Measurements from ENCODE around the gene SKA1. TPM values are rescaled to one million over a fixed set of nuclear protein-coding genes. Genes with fewer than 3 reads are reported as not detected.

SKA1 gene
- total and polyA plus RNA-seq, 2 donors (not counting 1 experiment from before 2014, with no cell fraction given), result 4.2 to 4.6 TPM

DNA sequence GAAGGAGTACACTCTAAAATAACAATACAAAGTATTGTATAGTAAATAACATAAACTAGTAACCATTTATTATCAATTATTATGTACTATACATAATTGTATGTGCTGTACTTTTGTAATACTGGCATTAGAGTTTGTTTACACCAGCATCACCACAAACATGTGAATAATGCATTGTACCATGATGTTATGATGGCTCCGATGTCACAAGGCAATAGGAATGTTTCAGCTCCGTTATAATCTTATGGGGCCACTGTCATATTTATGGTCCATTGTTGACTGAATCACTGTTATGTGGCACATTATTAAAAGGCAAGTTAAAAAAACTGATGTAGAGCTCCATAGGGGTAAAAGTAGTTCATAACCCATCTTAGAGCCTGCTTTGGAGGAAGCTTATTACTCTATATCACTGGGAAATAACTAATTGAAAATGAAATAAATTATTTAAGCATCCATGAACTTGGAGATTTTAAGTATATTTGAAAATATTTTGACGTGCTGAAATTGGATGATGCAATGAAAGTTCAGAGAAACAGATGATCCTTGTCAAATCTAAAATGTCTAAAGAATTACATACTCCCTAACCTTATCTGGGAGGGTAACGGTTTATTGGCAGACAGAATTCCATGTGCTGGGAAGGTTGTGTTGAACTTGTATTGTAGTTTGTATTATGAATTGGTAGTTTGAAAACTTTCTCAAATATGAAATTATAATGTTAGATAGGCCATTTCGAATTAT is 2.4 kb downstream of the SKA1 start:
- Histone ChIP-seq H3K4me2 (ENCODE audit: extremely low read depth, insufficient read depth, low read length) (peak overlapping the region; percentile 3), H3K27ac (ENCODE audit: insufficient read depth, low read length) (no peak overlapping the region)

DNA sequence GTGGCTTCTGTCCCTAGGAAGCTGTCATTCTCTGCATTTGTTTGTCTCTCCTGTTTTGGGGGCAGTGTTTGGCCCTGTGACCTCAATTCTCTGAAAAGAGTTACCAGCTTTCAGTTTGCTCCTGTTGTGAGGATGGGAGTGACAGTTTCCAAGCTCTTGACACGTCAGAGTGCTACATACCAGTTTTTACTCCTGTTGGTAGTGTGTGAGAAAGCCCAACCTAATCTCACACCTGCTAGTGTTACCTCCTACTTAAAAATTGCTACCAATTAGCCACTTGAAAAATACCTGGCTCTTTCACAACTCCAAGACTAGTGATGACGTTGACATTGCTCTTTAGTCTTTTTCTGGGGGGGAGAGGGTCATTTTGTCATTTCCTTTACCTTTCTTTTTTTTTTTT is 14.1 kb downstream of the SKA1 start:
- no peaks in the 10 kb centered on the region for H4K20me1 ChIP-seq (ENCODE audit: control insufficient read depth, extremely low read depth, insufficient read depth, low read length)
- no peak overlapping the region for H3K4me2 ChIP-seq (ENCODE audit: extremely low read depth, insufficient read depth, low read length)
- DNase-seq (ENCODE audit: low read depth in 2 of 2), result no peak
- H3K27ac ChIP-seq (ENCODE audit: insufficient read depth, low read length), result no peak overlapping the region
- no peaks in the 10 kb centered on the region for H3K27me3 ChIP-seq (ENCODE audit: control insufficient read depth, insufficient read depth, low read length)
- no peak overlapping the region for H3K9ac ChIP-seq (ENCODE audit: insufficient read depth, low read length)
- no peaks in the 10 kb centered on the region for H3K4me1 ChIP-seq (ENCODE audit: control insufficient read depth, extremely low read depth, insufficient read depth, low read length)
- peaks cover 2% of the 10 kb centered on the region for H3K36me3 ChIP-seq (ENCODE audit: control insufficient read depth, insufficient read depth, low read length)
- H3K79me2 ChIP-seq (ENCODE audit: control insufficient read depth, insufficient read depth, low read length), result no peaks in the 10 kb centered on the region
- no peak overlapping the region for H2AFZ ChIP-seq (ENCODE audit: low read length)
- TF ChIP-seq, protein P1, sequence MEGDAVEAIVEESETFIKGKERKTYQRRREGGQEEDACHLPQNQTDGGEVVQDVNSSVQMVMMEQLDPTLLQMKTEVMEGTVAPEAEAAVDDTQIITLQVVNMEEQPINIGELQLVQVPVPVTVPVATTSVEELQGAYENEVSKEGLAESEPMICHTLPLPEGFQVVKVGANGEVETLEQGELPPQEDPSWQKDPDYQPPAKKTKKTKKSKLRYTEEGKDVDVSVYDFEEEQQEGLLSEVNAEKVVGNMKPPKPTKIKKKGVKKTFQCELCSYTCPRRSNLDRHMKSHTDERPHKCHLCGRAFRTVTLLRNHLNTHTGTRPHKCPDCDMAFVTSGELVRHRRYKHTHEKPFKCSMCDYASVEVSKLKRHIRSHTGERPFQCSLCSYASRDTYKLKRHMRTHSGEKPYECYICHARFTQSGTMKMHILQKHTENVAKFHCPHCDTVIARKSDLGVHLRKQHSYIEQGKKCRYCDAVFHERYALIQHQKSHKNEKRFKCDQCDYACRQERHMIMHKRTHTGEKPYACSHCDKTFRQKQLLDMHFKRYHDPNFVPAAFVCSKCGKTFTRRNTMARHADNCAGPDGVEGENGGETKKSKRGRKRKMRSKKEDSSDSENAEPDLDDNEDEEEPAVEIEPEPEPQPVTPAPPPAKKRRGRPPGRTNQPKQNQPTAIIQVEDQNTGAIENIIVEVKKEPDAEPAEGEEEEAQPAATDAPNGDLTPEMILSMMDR (conservative IDR thresholded peaks at IDR 0.05 in 1 of 2, IDR thresholded peaks at IDR 0.05 in 1 of 2; ENCODE audit: low read depth in 1 of 2, low read length in 2 of 2), result no peak
- TF ChIP-seq EZH2 (IDR thresholded peaks at IDR 0.05; ENCODE audit: low read length, missing control alignments), result no peak
- H3K4me3 ChIP-seq (replicated peaks in 1 of 4; ENCODE audit: control extremely low read depth in 1 of 4, insufficient read depth in 1 of 4, low read depth in 3 of 4, low read length in 4 of 4), result no peak overlapping the region
- H3K9me3 ChIP-seq (ENCODE audit: control insufficient read depth, insufficient read depth, low read depth, low read length), result no peaks in the 10 kb centered on the region

More for the DNA sequence above, 2.4 kb downstream of the SKA1 start:
- Histone ChIP-seq H3K9ac (ENCODE audit: insufficient read depth, low read length) (no peak overlapping the region), H3K4me3 (replicated peaks in 1 of 4; ENCODE audit: control extremely low read depth in 1 of 4, insufficient read depth in 1 of 4, low read depth in 3 of 4, low read length in 4 of 4) (no peak overlapping the region), H3K27me3 (ENCODE audit: control insufficient read depth, insufficient read depth, low read length) (no peaks in the 10 kb centered on the region), H3K79me2 (ENCODE audit: control insufficient read depth, insufficient read depth, low read length) (peaks cover 13% of the 10 kb centered on the region), H4K20me1 (ENCODE audit: control insufficient read depth, extremely low read depth, insufficient read depth, low read length) (no peaks in the 10 kb centered on the region), H3K9me3 (ENCODE audit: control insufficient read depth, insufficient read depth, low read depth, low read length) (no peaks in the 10 kb centered on the region), H3K4me1 (ENCODE audit: control insufficient read depth, extremely low read depth, insufficient read depth, low read length) (peaks cover 2% of the 10 kb centered on the region), H2AFZ (ENCODE audit: low read length) (no peak overlapping the region), H3K36me3 (ENCODE audit: control insufficient read depth, insufficient read depth, low read length) (no peaks in the 10 kb centered on the region)
- TF ChIP-seq, protein P1 (conservative IDR thresholded peaks at IDR 0.05 in 1 of 2, IDR thresholded peaks at IDR 0.05 in 1 of 2; ENCODE audit: low read depth in 1 of 2, low read length in 2 of 2), result no peak
- no peak for TF ChIP-seq EZH2 (IDR thresholded peaks at IDR 0.05; ENCODE audit: low read length, missing control alignments)
- DNase-seq (ENCODE audit: low read depth in 2 of 2), result no peak

- no peak overlapping the region for H3K4me3 ChIP-seq (replicated peaks in 1 of 4; ENCODE audit: control extremely low read depth in 1 of 4, insufficient read depth in 1 of 4, low read depth in 3 of 4, low read length in 4 of 4)
- H4K20me1 ChIP-seq (ENCODE audit: control insufficient read depth, extremely low read depth, insufficient read depth, low read length), result no peaks in the 10 kb centered on the region
- TF ChIP-seq, protein P1 (conservative IDR thresholded peaks at IDR 0.05 in 1 of 2, IDR thresholded peaks at IDR 0.05 in 1 of 2; ENCODE audit: low read depth in 1 of 2, low read length in 2 of 2), result no peak
- no peak for TF ChIP-seq EZH2 (IDR thresholded peaks at IDR 0.05; ENCODE audit: low read length, missing control alignments)
- no peak overlapping the region for H3K9ac ChIP-seq (ENCODE audit: insufficient read depth, low read length)
- DNase-seq (ENCODE audit: low read depth in 2 of 2), result no peak
- no peaks in the 10 kb centered on the region for H3K27me3 ChIP-seq (ENCODE audit: control insufficient read depth, insufficient read depth, low read length)
- no peaks in the 10 kb centered on the region for H3K79me2 ChIP-seq (ENCODE audit: control insufficient read depth, insufficient read depth, low read length)
- H3K36me3 ChIP-seq (ENCODE audit: control insufficient read depth, insufficient read depth, low read length), result peaks cover 2% of the 10 kb centered on the region
- no peak overlapping the region for H2AFZ ChIP-seq (ENCODE audit: low read length)
- H3K4me2 ChIP-seq (ENCODE audit: extremely low read depth, insufficient read depth, low read length), result no peak overlapping the region
- no peak overlapping the region for H3K27ac ChIP-seq (ENCODE audit: insufficient read depth, low read length)
- no peaks in the 10 kb centered on the region for H3K4me1 ChIP-seq (ENCODE audit: control insufficient read depth, extremely low read depth, insufficient read depth, low read length)
- H3K9me3 ChIP-seq (ENCODE audit: control insufficient read depth, insufficient read depth, low read depth, low read length), result no peaks in the 10 kb centered on the region
These were observed 19.0 kb downstream of the SKA1 start for GRCh38 chr18:50393802-50394201.

Measured in fibroblast of lung (primary cell).